Brain pericyte (primary cell): Measurements from ENCODE around the gene EMC8.
"Not testable (repeated sequence)": the region's sequence is repeated elsewhere in the genome, so short reads cannot be mapped to it uniquely, and the experiment has no call there.

Experiments used
- DNase-seq: peaks from one replicate; pipeline ENCODE4 v3.0.0-alpha.2; 2012; ENCODE audit warnings: low read depth, low spot score

The EMC8 gene

DNA sequence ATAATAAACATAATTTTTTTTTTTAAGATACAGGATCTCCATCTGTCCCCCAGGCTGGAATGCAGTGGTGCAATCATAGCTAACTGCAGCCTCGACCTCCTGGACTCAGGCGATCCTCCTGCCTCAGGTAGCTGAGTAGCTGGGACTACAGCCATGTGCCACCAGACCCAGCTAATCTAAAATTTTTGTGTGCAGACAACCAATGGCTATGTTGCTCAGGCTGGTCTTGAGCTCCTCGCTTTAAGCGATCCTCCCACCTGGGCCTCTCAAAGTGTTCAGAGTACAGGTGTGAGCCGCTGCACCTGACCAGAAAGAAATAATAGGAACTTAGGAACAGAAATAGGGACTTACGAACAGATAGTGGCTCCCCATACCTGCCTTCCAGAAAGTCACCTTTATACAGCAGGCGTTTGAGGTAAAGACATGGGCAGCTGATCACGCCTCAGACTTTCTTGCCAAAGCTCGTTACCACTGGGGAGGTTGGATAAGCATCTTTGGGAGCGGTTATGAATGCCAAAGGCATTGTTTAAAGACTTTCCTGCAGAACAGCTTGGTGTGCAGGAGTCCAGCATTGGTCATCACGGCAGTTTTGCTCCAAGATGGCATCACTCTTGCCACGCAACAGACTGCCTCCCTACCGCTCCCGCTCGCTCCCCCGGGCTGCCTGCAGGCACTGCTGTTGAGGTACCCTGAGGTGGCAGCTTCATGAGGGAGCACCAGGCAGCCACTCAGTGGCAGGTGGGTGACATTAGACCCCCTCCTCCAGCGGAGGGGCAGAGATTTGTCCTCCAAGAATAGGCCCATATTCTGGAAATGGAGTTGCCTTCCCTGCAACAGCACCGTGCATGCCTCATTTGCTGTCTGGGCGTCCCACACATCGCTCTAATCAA lies 13.7 kb upstream of the EMC8 start:
- DNase-seq = no peak

DNA sequence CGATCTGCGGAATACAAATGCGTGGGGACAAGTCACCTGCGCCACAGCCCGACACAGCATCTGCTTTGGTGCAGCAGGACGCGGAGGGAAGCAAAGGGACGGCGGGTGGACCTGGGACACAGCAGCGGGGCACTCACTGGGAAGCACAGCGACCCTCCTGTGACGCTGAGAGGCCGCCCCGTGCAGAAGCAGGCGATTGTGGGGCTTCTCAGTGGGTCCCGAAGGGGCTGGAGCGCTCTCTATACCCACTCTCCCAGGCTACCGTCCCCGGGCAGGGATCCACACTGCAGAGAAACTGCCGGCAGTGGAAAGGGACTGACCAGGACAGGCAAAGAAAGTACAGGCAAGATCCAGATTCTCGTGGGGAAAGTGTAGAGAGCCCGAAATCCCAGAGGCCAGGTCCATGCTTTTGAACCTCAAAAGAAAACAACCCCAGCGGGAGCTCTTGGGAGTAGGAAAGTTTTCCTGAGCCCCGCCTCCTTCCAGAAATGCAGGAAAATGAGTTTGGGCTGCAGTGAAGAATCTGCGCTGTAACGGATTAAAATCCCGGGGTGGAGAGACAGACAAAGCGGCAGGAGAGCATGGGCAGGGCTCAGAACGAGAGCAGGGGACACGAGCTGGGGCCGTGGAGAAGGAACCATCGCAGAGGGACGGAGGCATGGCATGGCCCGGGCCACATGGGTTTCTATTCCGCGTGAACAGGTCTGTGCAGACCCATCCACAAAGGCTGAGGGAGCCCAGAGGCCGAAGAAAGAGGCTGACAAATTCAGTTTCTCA lies 12.9 kb upstream of the EMC8 start:
- DNase-seq = no peak

DNA sequence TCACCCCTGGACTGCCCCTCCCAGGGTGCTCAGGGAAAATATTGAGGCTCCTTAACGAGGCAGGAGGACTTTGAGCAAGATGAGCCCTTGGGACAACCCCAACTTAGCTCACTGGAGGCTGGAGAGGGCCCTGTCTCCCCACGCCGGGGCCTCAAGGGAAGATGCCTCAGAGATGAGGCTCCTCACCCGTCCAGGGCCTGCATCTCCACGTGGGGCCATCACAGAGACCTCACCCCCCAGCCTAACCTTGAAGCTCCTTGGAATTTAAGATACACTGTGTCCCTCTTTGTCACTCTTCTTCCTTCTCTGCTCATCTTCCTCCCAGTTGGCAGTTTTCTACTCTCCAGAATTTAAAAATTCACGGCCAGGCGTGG lies 11.4 kb upstream of the EMC8 start:
- DNase-seq = no peak

DNA sequence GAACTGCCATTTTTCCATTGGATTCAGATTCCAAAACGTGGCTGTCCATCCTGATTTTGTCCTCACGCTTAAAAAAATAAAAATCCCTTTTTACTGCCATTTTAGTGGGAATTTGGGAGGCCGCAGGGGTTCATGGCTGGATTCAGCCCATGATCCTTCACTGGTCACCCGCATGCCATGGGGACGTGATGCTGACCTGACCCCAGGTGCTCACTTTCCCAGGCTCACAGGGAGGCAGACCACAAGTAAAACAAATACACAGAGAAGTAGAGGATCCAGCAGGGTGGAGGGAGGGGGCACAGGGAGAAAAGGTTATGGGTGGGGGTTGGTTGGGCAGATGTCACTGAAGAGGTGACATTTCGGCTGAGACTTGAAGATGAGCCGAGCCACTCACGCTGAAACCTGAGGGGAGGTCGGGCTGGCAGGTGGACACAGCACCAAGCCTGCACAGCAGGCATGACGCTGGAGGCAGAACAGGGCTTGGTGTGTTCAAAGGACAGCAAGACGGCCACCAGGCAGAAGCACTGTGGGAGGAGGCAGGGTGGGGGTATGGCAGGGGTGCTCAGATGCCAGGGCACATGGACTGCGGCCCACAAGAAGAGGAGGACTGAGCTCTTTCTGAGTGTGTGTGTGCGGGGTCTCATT lies 10.9 kb upstream of the EMC8 start:
- no peak for DNase-seq

DNA sequence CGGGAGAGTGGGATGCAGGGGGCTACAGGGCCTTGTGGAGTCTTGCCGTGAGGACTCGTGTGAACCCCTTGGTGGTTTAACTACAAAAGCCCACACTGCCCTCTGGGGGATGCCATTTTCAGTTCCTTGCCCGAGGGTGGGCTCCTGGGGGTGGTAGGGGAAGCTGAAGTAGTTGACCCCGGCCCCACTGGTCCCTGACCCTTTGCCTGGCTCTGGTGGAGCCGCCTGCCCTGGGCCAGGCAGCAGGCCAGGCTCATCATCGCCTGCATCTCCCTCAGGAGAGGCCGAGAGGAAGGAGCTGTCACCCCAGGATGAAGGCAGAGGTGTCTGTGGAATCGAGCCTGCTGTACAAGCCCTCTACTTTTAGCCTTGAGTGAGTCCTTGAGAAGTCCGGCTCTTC lies 10.3 kb upstream of the EMC8 start:
- no peak for DNase-seq

DNA sequence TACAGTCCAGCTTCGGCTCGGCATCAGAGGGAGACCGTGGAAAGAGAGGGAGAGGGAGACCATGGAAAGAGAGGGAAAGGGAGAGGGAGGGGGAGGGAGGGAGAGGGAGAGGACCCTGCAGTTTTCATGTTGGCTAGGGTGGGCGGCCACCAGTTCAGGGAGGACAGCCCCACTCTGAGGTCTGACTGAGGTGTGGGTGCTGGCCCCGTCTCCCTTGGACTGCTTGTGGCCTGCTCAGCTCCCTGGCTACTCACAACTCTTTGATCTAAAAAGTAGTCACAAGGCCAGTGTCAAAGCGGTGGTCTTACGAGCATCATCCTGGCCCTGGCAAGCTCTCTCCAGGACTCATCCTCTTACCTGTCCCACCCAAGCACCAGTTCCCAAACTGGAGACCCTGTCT lies 9.6 kb upstream of the EMC8 start:
- no peak for DNase-seq

DNA sequence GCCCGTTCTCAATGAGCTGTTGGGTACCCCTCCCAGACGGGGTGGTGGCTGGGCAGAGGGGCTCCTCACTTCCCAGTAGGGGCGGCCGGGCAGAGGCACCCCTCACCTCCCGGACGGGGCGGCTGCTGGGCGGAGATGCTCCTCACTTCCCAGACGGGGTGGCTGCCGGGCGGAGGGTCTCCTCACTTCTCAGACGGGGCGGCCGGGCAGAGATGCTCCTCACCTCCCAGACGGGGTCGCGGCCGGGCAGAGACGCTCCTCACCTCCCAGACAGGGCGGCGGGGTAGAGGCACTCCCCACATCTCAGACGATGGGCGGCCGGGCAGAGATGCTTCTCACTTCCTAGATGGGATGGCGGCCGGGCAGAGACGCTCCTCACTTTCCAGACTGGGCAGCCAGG lies 8.8 kb upstream of the EMC8 start:
- not testable (repeated sequence) for DNase-seq

DNA sequence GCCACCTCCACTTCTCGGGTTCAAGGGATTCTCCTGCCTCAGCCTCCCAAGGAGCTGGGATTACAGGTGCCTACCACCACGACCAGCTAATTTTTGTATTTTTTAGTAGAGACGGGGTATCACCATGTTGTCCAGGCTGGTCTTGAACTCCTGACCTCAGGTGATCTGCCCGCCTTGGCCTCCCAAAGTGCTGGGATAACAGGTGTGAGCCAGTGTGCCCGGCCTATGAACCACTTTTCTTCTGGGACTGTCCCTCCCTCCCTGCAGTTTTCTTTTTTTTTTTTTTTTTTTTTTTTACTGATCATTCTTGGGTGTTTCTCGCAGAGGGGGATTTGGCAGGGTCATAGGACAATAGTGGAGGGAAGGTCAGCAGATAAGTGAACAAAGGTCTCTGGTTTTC lies 8.0 kb upstream of the EMC8 start:
- DNase-seq = not testable (repeated sequence)

DNA sequence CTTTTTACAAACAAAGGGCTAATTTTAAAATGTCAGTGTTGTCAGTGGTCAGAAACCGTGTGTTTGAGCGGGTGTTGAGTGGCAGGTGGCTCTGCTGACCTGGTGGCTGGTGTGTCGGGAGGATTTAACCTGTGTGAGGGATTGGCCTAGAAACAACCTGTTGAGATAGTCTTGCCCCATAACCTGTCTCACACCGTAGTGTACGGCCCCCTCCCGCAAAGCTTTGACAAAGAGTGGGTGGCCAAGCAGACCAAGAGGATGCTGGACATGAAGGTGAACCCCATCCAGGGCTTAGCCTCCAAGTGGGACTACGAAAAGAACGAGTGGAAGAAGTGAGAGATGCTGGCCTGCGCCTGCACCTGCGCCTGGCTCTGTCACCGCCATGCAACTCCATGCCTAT lies 7.2 kb upstream of the EMC8 start:
- DNase-seq = no peak

DNA sequence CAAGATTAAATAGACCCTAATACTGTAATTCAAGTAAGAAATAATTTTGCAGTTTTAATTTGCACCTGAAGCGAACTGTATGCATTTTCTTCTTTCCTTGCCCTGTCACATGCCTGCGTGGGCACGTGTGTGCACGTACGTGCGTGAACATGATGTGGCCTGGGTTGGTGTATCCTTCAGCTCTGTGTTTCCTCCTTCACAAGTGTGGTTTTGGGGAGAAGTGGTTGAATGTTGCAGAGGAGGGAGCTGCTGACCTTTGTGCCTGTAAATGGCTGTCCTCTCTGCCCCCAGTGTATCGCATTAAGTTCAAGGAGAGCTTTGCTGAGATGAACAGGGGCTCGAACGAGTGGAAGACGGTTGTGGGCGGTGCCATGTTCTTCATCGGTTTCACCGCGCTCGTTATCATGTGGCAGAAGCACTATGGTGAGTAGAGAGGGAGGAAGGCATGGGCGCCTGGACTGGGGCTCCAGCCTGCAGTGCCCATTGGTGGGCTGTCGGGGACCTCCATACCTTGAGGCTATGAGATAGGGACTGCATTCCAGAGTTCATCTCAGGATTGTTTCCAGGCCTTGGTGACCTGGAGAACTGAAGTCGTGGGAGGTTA lies 6.2 kb upstream of the EMC8 start:
- DNase-seq = no peak

DNA sequence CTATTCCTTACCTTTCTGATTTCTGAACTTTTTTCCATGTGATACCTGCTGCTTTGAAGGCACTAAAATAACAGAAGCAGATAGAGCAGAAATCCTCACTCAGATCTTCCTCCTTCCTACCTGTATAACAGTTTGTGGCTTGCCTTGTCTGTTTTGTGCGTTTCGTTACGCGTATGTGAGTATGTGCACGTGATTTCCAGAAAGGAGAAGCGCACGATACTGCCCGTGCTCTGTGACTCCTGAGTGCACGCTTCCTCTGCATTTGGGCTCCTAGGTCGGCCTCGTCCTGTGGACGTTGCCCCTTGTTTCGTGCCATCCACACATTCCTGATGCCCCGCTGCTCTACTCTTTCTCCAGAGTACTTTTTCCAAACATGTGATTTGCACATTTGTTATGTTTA lies 4.2 kb upstream of the EMC8 start:
- no peak for DNase-seq

DNA sequence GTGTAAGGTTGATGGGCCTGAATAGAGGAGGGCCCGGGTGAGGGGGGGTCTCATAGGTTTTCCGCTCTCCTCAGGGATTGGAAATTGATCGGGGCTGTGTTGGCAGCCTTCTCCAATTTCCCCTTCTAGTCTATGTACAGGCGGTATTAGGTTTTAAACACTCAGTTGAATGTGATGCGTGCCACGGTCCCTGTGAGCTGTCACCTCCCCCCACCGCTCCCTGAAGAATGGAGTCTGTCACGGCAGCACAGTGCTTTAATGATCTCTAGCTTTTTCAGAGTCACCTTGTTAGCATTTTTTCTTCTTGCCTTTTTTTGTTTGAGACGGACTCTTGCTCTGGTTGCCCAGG lies 951 bp upstream of the EMC8 start:
- DNase-seq = no peak

DNA sequence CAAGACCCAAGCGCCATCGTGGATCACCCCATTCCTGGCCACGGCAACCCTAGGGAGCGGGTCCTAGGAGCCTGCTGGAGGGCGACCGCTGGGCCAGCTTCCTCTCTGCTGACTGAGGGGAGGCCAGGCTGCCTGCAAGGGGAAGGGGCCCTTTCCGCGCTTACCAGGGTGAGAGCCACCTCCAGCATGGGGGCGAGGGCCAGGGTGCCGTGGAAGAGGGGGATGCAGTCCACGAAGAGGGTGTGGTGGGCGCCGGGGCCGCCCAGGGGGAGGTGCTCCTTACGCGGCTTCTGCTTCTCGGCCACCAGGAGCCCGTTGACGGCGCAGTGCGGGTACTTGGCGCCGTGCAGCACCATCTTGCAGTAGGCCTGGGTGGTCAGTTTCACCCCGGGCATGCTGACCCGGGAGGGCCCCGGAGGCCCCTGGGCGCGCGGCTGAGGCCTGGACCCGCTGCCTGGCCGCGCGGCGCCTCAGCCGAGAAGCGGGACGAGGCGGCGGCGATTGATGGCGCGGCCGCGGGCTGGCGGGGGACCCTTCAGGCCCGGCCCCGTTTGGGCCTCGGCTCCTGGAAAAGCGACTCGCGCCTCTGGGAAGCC lies 345 bp downstream of the EMC8 start:
- no peak for DNase-seq

DNA sequence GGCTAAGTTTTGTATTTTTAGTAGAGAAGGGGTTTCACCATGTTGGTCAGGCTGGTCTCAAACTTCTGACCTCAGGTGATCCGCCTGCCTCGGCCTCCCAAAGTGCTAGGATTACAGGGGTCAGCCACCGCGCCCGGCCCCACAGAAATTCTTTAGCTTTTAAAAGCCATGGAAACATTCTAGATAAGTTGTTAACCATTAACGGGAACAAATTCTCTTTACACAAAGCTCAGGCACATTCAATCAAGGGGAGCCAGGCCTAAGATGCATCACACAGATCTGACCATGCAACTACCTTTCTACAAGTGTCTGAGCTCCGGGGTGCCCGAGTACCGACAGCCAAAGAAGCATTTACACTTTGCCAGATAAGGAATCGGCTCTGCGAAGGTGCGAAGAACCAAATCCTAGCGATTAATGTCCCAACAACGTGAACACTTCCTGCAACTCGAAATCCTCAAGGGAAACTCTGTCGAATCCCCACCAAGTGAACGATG lies 1.0 kb downstream of the EMC8 start:
- no peak for DNase-seq

DNA sequence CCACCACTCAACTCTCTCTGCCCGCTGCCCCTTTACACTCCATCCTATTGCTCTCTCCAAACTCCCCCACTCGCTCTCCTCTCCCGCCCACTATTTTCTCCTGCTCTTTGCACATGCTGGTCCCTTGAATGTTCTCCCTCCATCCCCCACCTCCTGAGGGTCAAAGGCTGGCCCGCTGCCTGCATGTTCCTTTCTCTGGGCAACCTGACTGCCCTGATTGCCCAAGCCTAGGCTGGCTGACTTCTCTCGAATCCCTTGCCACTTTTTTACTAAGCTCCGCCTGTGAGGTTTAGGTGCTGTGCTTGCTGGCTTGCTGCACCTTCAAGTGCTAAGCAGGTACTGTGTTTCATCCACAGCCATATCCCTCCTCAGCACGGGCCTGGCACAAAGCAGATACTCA lies 2.7 kb downstream of the EMC8 start:
- DNase-seq = no peak

DNA sequence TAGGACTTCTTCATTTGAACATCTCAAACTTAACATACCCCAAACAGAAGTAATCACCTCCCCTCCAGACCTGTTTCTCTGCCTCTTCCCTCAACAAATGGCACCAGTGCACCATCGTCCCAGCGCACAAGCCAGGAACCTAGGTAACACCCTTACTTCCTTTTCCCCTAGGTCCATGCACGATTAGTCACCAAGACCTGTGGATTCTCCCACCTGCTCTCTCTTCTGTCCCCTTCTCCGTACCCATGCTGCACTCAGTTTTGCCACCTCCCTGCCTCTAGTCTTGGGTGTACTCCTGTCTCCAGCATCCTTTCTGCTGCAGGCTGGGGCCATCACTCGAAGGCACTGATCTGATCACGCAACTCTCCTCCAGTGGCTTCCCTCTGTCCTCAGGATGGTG lies 3.2 kb downstream of the EMC8 start:
- DNase-seq = no peak

DNA sequence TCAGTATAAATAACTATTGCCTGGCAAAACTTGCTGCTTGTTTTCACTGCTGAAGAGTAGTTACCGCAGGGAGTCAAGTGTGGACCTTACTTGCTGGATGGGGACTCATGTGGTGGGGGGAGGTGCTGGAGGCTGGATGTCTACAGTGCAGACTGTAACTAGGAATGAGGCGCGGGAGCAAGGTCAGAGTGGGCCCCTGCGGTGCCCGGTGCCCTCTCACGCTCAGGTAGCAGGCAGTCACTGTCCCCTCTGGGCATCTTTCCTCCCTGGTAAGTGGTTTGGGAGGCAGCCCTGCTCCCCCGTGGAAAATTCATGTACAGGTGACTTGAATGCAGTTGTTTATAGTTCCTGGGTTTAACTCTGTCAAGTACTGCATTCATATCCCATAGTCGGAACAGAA lies 4.6 kb downstream of the EMC8 start:
- no peak for DNase-seq

DNA sequence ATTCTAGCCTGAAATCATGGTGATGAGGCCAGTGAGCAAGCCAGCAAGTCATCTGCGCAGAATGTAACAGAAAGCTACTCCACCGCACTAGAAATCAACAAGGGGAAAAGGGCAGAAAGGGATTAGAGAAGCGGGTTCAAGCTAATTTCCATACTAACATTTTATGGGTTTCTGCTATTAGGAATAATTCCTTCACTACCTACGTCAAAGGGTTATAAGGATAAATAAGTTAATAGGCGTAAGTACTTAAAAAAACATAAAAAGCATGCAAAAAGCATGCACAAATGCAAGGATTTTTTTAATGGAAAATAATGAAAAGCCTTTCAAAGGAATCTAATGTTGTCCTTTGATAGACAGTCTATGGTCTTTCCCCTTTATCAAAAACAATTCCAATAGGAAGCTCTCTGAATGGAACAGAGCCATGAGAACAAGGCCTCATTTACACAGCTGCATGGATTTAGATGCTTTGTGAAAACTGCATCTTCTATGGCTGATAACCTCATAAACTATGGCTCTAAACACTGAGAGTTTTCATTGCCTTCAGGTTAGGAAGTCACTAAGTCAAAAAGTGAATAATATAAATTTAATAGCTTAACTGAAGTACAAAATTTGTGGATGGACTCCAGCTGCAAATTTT lies 5.6 kb downstream of the EMC8 start:
- DNase-seq = no peak

DNA sequence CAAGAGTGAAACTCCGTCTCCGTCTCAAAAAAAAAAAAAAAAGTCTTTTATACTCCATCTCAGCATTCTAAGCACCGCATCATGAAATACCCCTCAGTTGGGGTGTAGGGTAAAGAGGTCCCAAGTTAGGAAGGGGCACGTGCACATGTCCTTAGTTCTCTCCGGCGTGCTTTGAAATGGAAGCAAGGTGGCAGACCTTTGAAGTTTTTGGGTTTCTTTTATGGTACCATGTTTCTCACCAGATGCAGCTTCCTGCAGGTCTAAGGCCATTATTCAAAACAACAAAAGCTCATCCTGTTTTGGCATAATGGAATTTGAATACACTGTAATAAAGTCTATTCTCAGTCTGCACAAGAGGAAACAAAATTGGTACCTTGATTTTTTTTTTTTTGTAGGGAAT lies 9.6 kb downstream of the EMC8 start:
- DNase-seq = no peak

DNA sequence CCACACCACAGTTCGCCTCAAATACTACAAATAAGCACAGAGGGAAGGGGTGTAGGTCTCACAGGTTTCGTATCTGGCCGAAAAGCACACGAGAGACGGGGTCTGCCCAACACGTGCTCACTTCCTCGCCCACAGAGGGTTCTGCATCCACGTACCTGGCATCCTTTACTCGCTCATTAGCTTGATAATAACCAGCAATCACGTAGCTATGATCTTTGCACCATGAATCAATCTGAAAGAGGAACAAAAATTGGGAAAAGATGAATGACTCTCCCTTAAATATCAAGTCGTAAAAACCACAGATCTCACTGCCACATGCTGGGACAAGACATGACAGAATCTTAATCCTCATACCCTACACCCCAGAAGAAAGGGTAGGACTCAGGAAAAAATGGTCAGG lies 10.5 kb downstream of the EMC8 start:
- DNase-seq = no peak

DNA sequence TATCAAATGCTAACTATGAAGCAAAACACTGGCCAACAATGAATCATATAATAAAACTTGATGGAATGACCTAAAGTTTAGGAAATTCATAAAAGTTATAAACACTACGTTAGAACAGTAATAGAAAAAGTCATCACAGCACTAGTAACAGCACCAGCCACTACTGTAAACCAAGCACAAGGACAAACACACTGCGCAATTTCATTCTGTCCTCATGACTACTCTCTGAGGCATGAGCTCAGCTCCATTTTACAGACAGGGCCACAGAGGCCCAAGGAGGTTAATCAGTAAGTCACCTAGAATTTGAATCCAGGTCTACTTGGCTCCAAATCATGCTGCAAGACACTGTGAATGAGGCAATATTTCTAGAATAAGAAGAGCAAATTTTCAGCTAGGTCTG lies 13.4 kb downstream of the EMC8 start:
- DNase-seq = no peak
